HepG2 (cell line): ENCODE measurements around the gene STUB1. TPM values are rescaled to one million over a fixed set of nuclear protein-coding genes. Genes with fewer than 3 reads are reported as not detected.
A peak's percentile ranks its signal among the peaks of the same experiment; 100 is the strongest.

Source experiments
- ASH2L ChIP-seq: fragments of 300-600, 200-600 bp; sonication (generic); IDR thresholded peaks from 2 replicates; pipeline ENCODE4 v1.7.0; 2017; ENCODE audit warnings: low read depth, mild to moderate bottlenecking, moderate library complexity, mixed read lengths, low read length; ENCODE audit not compliant: insufficient read length
- KDM5A ChIP-seq: fragments of 200-600 bp; sonication (generic); IDR thresholded peaks from 2 replicates; pipeline ENCODE4 v1.7.0; 2018; ENCODE audit warnings: antibody characterized with exemption, mild to moderate bottlenecking, low read length, borderline replicate concordance
- NFKB2 ChIP-seq: sonication (generic); formaldehyde crosslinking; IDR thresholded peaks from 2 replicates; pipeline ENCODE4 v1.4.0; 2020; ENCODE audit warnings: missing genetic modification reagents, borderline replicate concordance
- ZFP36L1 ChIP-seq: sonication (generic); formaldehyde crosslinking; IDR thresholded peaks from 2 replicates; pipeline ENCODE4 v1.8.0; 2022; ENCODE audit warnings: mild to moderate bottlenecking, missing genetic modification reagents, moderate library complexity
- ZNF563 ChIP-seq: sonication (generic); formaldehyde crosslinking; IDR thresholded peaks from 2 replicates; pipeline ENCODE4 v1.8.0; 2022; ENCODE audit warnings: mild to moderate bottlenecking, moderate library complexity, missing genetic modification reagents
- ZNF777 ChIP-seq: sonication (generic); formaldehyde crosslinking; IDR thresholded peaks from 2 replicates; pipeline ENCODE4 v1.4.0; 2020; ENCODE audit warnings: missing genetic modification reagents
- polyA plus RNA-seq, 8 experiments: library from polyadenylated mRNA; depleted of rRNA in 3 of 8; stranded (reverse) in 7 of 8; unstranded in 1 of 8; fragments of >200 nt; fragmentation: Illumina TruSeq in 4 of 8; extraction: Trizol in 4 of 8; gene quantifications; 2 replicates each; pipeline versions ENCODE4 v1.2.1 to v1.2.3, GENCODE V29; 2011 to 2016; ENCODE audit warnings: low read depth in 4 of 8, missing spikeins in 1 of 8, mixed read lengths in 1 of 8; ENCODE audit not compliant: insufficient read depth in 1 of 8
- total RNA-seq, 5 experiments: library from RNA; depleted of rRNA; stranded (reverse); fragments of >200 nt; fragmentation: Illumina TruSeq; extraction: Trizol; gene quantifications; 2 replicates each; pipeline ENCODE4 v1.2.3, GENCODE V29; 2016; ENCODE audit warnings: low read depth in 1 of 5
- TF ChIP-seq, protein P1 (sequence below): IDR thresholded peaks from 2 replicates; pipeline ENCODE4 v1.4.0; 2020; ENCODE audit warnings: mild to moderate bottlenecking, missing genetic modification reagents
- TF ChIP-seq, protein P2 (sequence below): sonication (generic); formaldehyde crosslinking; IDR thresholded peaks from 2 replicates; pipeline ENCODE4 v1.4.0; 2020; ENCODE audit warnings: missing genetic modification reagents
- TF ChIP-seq, protein P3 (sequence below): sonication (generic); formaldehyde crosslinking; IDR thresholded peaks from 2 replicates; pipeline ENCODE4 v1.4.0; 2020; ENCODE audit warnings: mild to moderate bottlenecking, missing genetic modification reagents
- TF ChIP-seq, protein P4 (sequence below): sonication (generic); formaldehyde crosslinking; IDR thresholded peaks from 2 replicates; pipeline ENCODE4 v1.5.0; 2020; ENCODE audit warnings: mild to moderate bottlenecking, missing genetic modification reagents
- TF ChIP-seq, protein P5 (sequence below): sonication (generic); formaldehyde crosslinking; IDR thresholded peaks from 2 replicates; pipeline ENCODE4 v1.4.0; 2020; ENCODE audit warnings: missing genetic modification reagents
- TF ChIP-seq, protein P6 (sequence below): sonication (generic); formaldehyde crosslinking; IDR thresholded peaks from 2 replicates; pipeline ENCODE4 v1.4.0; 2020; ENCODE audit warnings: mild to moderate bottlenecking, missing genetic modification reagents

Gene STUB1
- total and polyA plus RNA-seq, 2 of the 13 experiments (the other 11 are each of a cell fraction or from before 2014, with no cell fraction given): 52.9 to 78.2 TPM

DNA sequence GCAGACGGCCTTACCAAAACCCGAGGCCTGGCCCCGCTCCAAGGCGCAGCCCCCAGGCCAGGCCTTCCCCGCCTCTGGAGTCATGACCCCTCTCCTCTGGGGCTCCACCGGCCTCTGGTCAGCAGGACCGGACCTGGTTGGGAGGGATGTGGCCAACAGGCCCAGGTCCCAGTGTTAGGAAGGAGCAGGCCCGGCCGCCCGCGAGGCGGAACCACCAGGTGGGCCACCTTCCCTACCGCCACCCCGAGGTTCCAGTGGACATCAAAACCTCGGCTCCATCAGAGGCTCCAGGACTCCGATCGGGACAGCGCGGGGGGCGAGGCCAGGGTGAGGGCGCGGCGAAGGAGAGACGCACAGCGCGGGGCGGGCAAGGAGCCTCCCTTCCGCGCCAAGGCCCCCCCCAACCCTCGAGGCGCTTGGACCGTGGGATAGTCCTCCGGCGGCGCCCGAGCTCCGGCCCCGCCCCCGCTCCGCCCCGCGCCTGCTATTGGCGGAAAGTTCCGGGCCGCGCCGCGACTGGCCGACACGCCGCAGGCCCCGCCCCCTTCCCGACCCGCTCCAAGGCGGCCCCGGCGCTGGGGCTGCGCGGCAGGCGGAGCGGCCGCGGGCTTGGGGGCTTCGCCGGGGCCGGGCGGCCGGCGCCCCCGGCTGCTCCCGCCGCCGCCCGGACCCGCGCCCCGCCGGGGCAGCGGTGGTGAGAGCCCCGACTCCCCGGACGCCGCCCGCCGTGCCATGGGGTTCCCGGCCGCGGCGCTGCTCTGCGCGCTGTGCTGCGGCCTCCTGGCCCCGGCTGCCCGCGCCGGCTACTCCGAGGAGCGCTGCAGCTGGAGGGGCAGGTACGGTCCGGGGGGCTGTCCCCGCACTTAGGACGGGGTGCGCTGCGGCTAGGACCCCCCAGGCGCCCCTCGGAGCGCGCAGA, 34.6 kb downstream of the STUB1 start, which contains the start of gene METRN (continued):
- TF ChIP-seq, protein P1, sequence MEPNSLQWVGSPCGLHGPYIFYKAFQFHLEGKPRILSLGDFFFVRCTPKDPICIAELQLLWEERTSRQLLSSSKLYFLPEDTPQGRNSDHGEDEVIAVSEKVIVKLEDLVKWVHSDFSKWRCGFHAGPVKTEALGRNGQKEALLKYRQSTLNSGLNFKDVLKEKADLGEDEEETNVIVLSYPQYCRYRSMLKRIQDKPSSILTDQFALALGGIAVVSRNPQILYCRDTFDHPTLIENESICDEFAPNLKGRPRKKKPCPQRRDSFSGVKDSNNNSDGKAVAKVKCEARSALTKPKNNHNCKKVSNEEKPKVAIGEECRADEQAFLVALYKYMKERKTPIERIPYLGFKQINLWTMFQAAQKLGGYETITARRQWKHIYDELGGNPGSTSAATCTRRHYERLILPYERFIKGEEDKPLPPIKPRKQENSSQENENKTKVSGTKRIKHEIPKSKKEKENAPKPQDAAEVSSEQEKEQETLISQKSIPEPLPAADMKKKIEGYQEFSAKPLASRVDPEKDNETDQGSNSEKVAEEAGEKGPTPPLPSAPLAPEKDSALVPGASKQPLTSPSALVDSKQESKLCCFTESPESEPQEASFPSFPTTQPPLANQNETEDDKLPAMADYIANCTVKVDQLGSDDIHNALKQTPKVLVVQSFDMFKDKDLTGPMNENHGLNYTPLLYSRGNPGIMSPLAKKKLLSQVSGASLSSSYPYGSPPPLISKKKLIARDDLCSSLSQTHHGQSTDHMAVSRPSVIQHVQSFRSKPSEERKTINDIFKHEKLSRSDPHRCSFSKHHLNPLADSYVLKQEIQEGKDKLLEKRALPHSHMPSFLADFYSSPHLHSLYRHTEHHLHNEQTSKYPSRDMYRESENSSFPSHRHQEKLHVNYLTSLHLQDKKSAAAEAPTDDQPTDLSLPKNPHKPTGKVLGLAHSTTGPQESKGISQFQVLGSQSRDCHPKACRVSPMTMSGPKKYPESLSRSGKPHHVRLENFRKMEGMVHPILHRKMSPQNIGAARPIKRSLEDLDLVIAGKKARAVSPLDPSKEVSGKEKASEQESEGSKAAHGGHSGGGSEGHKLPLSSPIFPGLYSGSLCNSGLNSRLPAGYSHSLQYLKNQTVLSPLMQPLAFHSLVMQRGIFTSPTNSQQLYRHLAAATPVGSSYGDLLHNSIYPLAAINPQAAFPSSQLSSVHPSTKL (CRISPR knock-in tag): no peak
- TF ChIP-seq, protein P2, sequence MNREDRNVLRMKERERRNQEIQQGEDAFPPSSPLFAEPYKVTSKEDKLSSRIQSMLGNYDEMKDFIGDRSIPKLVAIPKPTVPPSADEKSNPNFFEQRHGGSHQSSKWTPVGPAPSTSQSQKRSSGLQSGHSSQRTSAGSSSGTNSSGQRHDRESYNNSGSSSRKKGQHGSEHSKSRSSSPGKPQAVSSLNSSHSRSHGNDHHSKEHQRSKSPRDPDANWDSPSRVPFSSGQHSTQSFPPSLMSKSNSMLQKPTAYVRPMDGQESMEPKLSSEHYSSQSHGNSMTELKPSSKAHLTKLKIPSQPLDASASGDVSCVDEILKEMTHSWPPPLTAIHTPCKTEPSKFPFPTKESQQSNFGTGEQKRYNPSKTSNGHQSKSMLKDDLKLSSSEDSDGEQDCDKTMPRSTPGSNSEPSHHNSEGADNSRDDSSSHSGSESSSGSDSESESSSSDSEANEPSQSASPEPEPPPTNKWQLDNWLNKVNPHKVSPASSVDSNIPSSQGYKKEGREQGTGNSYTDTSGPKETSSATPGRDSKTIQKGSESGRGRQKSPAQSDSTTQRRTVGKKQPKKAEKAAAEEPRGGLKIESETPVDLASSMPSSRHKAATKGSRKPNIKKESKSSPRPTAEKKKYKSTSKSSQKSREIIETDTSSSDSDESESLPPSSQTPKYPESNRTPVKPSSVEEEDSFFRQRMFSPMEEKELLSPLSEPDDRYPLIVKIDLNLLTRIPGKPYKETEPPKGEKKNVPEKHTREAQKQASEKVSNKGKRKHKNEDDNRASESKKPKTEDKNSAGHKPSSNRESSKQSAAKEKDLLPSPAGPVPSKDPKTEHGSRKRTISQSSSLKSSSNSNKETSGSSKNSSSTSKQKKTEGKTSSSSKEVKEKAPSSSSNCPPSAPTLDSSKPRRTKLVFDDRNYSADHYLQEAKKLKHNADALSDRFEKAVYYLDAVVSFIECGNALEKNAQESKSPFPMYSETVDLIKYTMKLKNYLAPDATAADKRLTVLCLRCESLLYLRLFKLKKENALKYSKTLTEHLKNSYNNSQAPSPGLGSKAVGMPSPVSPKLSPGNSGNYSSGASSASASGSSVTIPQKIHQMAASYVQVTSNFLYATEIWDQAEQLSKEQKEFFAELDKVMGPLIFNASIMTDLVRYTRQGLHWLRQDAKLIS (CRISPR knock-in tag): no peak
- no peak; the same call in none of the 2 replicates for TF ChIP-seq ZNF777 (CRISPR knock-in tag)
- TF ChIP-seq, protein P3, sequence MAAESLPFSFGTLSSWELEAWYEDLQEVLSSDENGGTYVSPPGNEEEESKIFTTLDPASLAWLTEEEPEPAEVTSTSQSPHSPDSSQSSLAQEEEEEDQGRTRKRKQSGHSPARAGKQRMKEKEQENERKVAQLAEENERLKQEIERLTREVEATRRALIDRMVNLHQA: no peak
- no peak for TF ChIP-seq NFKB2 (CRISPR knock-in tag)
- TF ChIP-seq KDM5A: no peak
- TF ChIP-seq, protein P4, sequence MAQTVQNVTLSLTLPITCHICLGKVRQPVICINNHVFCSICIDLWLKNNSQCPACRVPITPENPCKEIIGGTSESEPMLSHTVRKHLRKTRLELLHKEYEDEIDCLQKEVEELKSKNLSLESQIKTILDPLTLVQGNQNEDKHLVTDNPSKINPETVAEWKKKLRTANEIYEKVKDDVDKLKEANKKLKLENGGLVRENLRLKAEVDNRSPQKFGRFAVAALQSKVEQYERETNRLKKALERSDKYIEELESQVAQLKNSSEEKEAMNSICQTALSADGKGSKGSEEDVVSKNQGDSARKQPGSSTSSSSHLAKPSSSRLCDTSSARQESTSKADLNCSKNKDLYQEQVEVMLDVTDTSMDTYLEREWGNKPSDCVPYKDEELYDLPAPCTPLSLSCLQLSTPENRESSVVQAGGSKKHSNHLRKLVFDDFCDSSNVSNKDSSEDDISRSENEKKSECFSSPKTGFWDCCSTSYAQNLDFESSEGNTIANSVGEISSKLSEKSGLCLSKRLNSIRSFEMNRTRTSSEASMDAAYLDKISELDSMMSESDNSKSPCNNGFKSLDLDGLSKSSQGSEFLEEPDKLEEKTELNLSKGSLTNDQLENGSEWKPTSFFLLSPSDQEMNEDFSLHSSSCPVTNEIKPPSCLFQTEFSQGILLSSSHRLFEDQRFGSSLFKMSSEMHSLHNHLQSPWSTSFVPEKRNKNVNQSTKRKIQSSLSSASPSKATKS (CRISPR knock-in tag): no peak
- TF ChIP-seq ZFP36L1: no peak
- TF ChIP-seq, protein P5, sequence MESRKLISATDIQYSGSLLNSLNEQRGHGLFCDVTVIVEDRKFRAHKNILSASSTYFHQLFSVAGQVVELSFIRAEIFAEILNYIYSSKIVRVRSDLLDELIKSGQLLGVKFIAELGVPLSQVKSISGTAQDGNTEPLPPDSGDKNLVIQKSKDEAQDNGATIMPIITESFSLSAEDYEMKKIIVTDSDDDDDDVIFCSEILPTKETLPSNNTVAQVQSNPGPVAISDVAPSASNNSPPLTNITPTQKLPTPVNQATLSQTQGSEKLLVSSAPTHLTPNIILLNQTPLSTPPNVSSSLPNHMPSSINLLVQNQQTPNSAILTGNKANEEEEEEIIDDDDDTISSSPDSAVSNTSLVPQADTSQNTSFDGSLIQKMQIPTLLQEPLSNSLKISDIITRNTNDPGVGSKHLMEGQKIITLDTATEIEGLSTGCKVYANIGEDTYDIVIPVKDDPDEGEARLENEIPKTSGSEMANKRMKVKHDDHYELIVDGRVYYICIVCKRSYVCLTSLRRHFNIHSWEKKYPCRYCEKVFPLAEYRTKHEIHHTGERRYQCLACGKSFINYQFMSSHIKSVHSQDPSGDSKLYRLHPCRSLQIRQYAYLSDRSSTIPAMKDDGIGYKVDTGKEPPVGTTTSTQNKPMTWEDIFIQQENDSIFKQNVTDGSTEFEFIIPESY (CRISPR knock-in tag): peak; percentile 86; the same call in 1 of the 2 replicates
- 0 out of 2 replicates have a peak, but pooled peaks have one; percentile 32 for TF ChIP-seq ZNF563
- TF ChIP-seq, protein P6, sequence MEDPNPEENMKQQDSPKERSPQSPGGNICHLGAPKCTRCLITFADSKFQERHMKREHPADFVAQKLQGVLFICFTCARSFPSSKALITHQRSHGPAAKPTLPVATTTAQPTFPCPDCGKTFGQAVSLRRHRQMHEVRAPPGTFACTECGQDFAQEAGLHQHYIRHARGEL (CRISPR knock-in tag): no peak
- no peak for TF ChIP-seq ASH2L
